ENCODE results near the gene ARMC7. TPM values are rescaled to one million over a fixed set of nuclear protein-coding genes. Genes with fewer than 3 reads are reported as not detected.

Gene ARMC7
- total and polyA plus RNA-seq, 2 of the 13 experiments (the other 11 are each of a cell fraction or from before 2014, with no cell fraction given) = 3.9 to 4.2 TPM

DNA sequence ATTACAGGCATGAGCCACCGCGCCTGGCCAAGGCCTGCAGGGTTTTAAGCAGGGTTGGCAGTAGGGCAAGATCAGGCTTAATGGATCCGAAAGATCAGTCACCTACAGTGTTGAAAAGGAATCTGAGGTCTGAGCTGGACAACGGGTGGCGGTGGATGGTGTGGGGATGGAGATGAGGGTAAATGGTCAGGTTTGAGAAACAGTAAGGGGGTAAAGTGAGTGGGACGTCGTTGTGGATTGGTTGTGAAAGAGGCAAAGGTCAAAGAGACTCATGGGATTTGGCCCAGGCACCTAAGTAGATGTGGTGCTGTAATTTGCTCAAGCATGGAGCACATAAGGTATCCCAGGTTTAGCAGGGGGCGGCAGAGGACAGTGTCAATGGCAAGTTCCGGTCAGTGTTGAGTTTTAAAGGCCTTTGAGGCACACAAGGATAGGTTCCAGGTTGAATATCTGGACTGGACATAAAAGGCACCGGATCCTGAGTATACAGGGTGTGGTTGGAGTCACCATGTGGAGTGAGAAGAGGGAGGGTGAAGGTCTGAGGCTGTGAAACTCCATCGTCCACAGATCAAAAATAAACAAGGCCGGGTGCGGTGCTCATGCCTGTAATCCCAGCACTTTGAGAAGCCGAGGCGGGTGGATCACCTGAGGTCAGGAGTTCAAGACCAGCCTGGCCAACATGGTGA lies 23.1 kb upstream of the ARMC7 start (continued):
- TF ChIP-seq, protein P1, sequence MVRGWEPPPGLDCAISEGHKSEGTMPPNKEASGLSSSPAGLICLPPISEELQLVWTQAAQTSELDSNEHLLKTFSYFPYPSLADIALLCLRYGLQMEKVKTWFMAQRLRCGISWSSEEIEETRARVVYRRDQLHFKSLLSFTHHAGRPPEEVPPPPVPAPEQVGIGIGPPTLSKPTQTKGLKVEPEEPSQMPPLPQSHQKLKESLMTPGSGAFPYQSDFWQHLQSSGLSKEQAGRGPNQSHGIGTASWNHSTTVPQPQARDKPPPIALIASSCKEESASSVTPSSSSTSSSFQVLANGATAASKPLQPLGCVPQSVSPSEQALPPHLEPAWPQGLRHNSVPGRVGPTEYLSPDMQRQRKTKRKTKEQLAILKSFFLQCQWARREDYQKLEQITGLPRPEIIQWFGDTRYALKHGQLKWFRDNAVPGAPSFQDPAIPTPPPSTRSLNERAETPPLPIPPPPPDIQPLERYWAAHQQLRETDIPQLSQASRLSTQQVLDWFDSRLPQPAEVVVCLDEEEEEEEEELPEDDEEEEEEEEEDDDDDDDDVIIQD (CRISPR knock-in tag; IDR thresholded peaks at IDR 0.05; ENCODE audit: low read depth) = peak; percentile 47; the same call in 1 of the 2 replicates
- peak; percentile 70 for TF ChIP-seq HNF4A (CRISPR knock-in tag; IDR thresholded peaks at IDR 0.05)
- no peak for TF ChIP-seq ZNF24 (IDR thresholded peaks at IDR 0.05)
- no peak for TF ChIP-seq ATAD3A (CRISPR knock-in tag; IDR thresholded peaks at IDR 0.05)
- TF ChIP-seq POLR2AphosphoS5 (IDR thresholded peaks at IDR 0.05; ENCODE audit: low read depth, low read length) = no peak
- TF ChIP-seq SKI (IDR thresholded peaks at IDR 0.05; ENCODE audit: partially characterized antibody) = peak; percentile 66
- no peak for TF ChIP-seq TOE1 (CRISPR knock-in tag; IDR thresholded peaks at IDR 0.05)
- TF ChIP-seq, protein P2, sequence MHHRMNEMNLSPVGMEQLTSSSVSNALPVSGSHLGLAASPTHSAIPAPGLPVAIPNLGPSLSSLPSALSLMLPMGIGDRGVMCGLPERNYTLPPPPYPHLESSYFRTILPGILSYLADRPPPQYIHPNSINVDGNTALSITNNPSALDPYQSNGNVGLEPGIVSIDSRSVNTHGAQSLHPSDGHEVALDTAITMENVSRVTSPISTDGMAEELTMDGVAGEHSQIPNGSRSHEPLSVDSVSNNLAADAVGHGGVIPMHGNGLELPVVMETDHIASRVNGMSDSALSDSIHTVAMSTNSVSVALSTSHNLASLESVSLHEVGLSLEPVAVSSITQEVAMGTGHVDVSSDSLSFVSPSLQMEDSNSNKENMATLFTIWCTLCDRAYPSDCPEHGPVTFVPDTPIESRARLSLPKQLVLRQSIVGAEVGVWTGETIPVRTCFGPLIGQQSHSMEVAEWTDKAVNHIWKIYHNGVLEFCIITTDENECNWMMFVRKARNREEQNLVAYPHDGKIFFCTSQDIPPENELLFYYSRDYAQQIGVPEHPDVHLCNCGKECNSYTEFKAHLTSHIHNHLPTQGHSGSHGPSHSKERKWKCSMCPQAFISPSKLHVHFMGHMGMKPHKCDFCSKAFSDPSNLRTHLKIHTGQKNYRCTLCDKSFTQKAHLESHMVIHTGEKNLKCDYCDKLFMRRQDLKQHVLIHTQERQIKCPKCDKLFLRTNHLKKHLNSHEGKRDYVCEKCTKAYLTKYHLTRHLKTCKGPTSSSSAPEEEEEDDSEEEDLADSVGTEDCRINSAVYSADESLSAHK (CRISPR knock-in tag; IDR thresholded peaks at IDR 0.05; ENCODE audit: borderline replicate concordance) = peak; percentile 30; the same call in 1 of the 2 replicates
- TF ChIP-seq GTF3A (CRISPR knock-in tag; conservative IDR thresholded peaks at IDR 0.05) = 0 out of 2 replicates have a peak, but pooled peaks have one; percentile 90
- TF ChIP-seq ATF7-NPFF (CRISPR knock-in tag; IDR thresholded peaks at IDR 0.05; ENCODE audit: low read depth) = 0 out of 2 replicates have a peak, but pooled peaks have one; percentile 56
- no peak for TF ChIP-seq ZFP36 (IDR thresholded peaks at IDR 0.05; ENCODE audit: borderline replicate concordance, low read depth, low read length, partially characterized antibody)
- TF ChIP-seq, protein P3, sequence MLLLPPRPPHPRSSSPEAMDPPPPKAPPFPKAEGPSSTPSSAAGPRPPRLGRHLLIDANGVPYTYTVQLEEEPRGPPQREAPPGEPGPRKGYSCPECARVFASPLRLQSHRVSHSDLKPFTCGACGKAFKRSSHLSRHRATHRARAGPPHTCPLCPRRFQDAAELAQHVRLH (CRISPR knock-in tag; IDR thresholded peaks at IDR 0.05; ENCODE audit: borderline replicate concordance, low read depth) = peak; percentile 72; the same call in 1 of the 2 replicates
- peak; percentile 38; the same call in 1 of the 2 replicates for TF ChIP-seq ZNF101 (CRISPR knock-in tag; IDR thresholded peaks at IDR 0.05; ENCODE audit: borderline replicate concordance, low read depth)
- TF ChIP-seq, protein P4, sequence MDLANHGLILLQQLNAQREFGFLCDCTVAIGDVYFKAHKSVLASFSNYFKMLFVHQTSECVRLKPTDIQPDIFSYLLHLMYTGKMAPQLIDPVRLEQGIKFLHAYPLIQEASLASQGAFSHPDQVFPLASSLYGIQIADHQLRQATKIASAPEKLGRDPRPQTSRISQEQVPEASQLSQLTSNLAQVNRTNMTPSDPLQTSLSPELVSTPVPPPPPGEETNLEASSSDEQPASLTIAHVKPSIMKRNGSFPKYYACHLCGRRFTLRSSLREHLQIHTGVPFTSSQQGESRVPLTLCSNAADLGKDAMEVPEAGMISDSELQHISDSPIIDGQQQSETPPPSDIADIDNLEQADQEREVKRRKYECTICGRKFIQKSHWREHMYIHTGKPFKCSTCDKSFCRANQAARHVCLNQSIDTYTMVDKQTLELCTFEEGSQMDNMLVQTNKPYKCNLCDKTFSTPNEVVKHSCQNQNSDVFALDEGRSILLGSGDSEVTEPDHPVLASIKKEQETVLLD (CRISPR knock-in tag; IDR thresholded peaks at IDR 0.05; ENCODE audit: low read depth) = no peak
- TF ChIP-seq, protein P5, sequence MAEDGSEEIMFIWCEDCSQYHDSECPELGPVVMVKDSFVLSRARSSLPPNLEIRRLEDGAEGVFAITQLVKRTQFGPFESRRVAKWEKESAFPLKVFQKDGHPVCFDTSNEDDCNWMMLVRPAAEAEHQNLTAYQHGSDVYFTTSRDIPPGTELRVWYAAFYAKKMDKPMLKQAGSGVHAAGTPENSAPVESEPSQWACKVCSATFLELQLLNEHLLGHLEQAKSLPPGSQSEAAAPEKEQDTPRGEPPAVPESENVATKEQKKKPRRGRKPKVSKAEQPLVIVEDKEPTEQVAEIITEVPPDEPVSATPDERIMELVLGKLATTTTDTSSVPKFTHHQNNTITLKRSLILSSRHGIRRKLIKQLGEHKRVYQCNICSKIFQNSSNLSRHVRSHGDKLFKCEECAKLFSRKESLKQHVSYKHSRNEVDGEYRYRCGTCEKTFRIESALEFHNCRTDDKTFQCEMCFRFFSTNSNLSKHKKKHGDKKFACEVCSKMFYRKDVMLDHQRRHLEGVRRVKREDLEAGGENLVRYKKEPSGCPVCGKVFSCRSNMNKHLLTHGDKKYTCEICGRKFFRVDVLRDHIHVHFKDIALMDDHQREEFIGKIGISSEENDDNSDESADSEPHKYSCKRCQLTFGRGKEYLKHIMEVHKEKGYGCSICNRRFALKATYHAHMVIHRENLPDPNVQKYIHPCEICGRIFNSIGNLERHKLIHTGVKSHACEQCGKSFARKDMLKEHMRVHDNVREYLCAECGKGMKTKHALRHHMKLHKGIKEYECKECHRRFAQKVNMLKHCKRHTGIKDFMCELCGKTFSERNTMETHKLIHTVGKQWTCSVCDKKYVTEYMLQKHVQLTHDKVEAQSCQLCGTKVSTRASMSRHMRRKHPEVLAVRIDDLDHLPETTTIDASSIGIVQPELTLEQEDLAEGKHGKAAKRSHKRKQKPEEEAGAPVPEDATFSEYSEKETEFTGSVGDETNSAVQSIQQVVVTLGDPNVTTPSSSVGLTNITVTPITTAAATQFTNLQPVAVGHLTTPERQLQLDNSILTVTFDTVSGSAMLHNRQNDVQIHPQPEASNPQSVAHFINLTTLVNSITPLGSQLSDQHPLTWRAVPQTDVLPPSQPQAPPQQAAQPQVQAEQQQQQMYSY (CRISPR knock-in tag; IDR thresholded peaks at IDR 0.05) = peak; percentile 78
- TF ChIP-seq, protein P6, sequence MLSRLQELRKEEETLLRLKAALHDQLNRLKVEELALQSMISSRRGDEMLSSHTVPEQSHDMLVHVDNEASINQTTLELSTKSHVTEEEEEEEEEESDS (CRISPR knock-in tag; IDR thresholded peaks at IDR 0.05; ENCODE audit: borderline replicate concordance) = no peak
- TF ChIP-seq, protein P7, sequence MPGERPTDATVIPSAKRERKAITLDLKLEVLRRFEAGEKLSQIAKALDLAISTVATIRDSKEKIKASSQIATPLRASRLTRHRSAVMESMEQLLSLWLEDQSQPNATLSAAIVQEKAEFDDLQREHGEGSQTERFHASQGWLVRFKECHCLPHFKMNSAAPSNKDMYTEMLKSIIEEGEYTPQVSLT (CRISPR knock-in tag; IDR thresholded peaks at IDR 0.05; ENCODE audit: borderline replicate concordance, low read depth) = no peak
